Prostate gland (tissue), 2 donors: ENCODE data around the gene SUGCT.

Source experiments
- POLR2A ChIP-seq: fragments of 450-650 bp; IDR thresholded peaks from one replicate; pipeline ENCODE4 v1.6.1; 2016; ENCODE audit warnings: antibody characterized with exemption, mild to moderate bottlenecking
- POLR2AphosphoS5 ChIP-seq: sonication (generic); formaldehyde crosslinking; IDR thresholded peaks from one replicate; pipeline ENCODE4 v1.6.1; 2017; ENCODE audit warnings: antibody characterized with exemption
- TF ChIP-seq, protein P1 (sequence below), 4 experiments: fragments of 200-600 bp in 2 of 4; fragments of 450-650 bp in 2 of 4; sonication (generic) in 2 of 4; IDR thresholded peaks; 1 replicate in 3 of 4; 2 replicates in 1 of 4; pipeline ENCODE4 v1.5.1; 2016 to 2019; ENCODE audit warnings: antibody characterized with exemption in 4 of 4, mild to moderate bottlenecking in 2 of 4, moderate library complexity in 2 of 4

DNA sequence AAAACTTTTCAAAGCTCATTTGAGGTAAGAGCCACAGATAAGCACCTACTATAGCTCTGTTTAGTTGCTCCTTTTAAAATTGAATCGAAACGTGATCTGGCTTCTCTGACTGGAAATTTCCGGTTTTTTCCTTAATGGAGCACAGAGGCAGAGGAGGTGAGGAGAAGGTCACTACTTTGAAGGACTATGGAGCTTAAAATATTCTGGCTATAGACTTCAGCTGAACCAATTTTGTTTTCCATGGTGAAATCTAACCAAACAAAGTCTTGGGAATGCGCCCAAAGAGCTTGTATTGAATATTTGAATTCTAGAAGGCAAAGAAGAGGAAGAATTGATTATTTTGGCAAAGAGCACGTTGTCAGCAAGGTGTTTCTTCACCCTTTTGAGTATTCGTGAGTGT lies 711.1 kb downstream of the SUGCT start:
- TF ChIP-seq, protein P1, sequence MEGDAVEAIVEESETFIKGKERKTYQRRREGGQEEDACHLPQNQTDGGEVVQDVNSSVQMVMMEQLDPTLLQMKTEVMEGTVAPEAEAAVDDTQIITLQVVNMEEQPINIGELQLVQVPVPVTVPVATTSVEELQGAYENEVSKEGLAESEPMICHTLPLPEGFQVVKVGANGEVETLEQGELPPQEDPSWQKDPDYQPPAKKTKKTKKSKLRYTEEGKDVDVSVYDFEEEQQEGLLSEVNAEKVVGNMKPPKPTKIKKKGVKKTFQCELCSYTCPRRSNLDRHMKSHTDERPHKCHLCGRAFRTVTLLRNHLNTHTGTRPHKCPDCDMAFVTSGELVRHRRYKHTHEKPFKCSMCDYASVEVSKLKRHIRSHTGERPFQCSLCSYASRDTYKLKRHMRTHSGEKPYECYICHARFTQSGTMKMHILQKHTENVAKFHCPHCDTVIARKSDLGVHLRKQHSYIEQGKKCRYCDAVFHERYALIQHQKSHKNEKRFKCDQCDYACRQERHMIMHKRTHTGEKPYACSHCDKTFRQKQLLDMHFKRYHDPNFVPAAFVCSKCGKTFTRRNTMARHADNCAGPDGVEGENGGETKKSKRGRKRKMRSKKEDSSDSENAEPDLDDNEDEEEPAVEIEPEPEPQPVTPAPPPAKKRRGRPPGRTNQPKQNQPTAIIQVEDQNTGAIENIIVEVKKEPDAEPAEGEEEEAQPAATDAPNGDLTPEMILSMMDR (IDR thresholded peaks at IDR 0.05), result no peak
- TF ChIP-seq POLR2A, result no peak
- TF ChIP-seq POLR2AphosphoS5, result no peak
